HepG2 (cell line): ENCODE data around the gene NFKBIA. TPM values are rescaled to one million over a fixed set of nuclear protein-coding genes. Genes with fewer than 3 reads are reported as not detected.

Source experiments
- MATR3 ChIP-seq: sonication (generic); formaldehyde crosslinking; IDR thresholded peaks from 2 replicates; pipeline ENCODE4 v1.4.0; 2020; ENCODE audit warnings: missing genetic modification reagents
- PRDM4 ChIP-seq: sonication (generic); formaldehyde crosslinking; IDR thresholded peaks from 2 replicates; pipeline ENCODE4 v1.9.0; 2021; ENCODE audit warnings: missing genetic modification reagents, borderline replicate concordance
- RARA ChIP-seq: IDR thresholded peaks from 2 replicates; pipeline ENCODE4 v1.6.1; 2016; ENCODE audit warnings: missing genetic modification reagents, missing compliant biosample characterization
- ZNF563 ChIP-seq: sonication (generic); formaldehyde crosslinking; IDR thresholded peaks from 2 replicates; pipeline ENCODE4 v1.8.0; 2022; ENCODE audit warnings: mild to moderate bottlenecking, moderate library complexity, missing genetic modification reagents
- ZNF615 ChIP-seq: sonication (generic); formaldehyde crosslinking; IDR thresholded peaks from 2 replicates; pipeline ENCODE4 v1.5.0; 2020; ENCODE audit warnings: mild to moderate bottlenecking, missing genetic modification reagents, borderline replicate concordance
- ZSCAN30 ChIP-seq: sonication (generic); formaldehyde crosslinking; IDR thresholded peaks from 2 replicates; pipeline ENCODE4 v1.5.0; 2020; ENCODE audit warnings: mild to moderate bottlenecking, missing genetic modification reagents
- polyA plus RNA-seq, 8 experiments: library from polyadenylated mRNA; depleted of rRNA in 3 of 8; stranded (reverse) in 7 of 8; unstranded in 1 of 8; fragments of >200 nt; fragmentation: Illumina TruSeq in 4 of 8; extraction: Trizol in 4 of 8; gene quantifications; 2 replicates each; pipeline versions ENCODE4 v1.2.1 to v1.2.3, GENCODE V29; 2011 to 2016; ENCODE audit warnings: low read depth in 4 of 8, missing spikeins in 1 of 8, mixed read lengths in 1 of 8; ENCODE audit not compliant: insufficient read depth in 1 of 8
- total RNA-seq, 5 experiments: library from RNA; depleted of rRNA; stranded (reverse); fragments of >200 nt; fragmentation: Illumina TruSeq; extraction: Trizol; gene quantifications; 2 replicates each; pipeline ENCODE4 v1.2.3, GENCODE V29; 2016; ENCODE audit warnings: low read depth in 1 of 5
- TF ChIP-seq, protein P1 (sequence below): sonication (generic); formaldehyde crosslinking; IDR thresholded peaks from 2 replicates; pipeline ENCODE4 v1.8.1; 2022; ENCODE audit warnings: mild to moderate bottlenecking, missing genetic modification reagents
- TF ChIP-seq, protein P2 (sequence below): sonication (generic); formaldehyde crosslinking; IDR thresholded peaks from 2 replicates; pipeline ENCODE4 v1.4.0; 2020; ENCODE audit warnings: missing genetic modification reagents
- TF ChIP-seq, protein P3 (sequence below): sonication (generic); formaldehyde crosslinking; IDR thresholded peaks from 2 replicates; pipeline ENCODE4 v1.4.0; 2020; ENCODE audit warnings: missing genetic modification reagents, borderline replicate concordance

NFKBIA gene
- total and polyA plus RNA-seq, 2 of the 13 experiments (the other 11 are each of a cell fraction or from before 2014, with no cell fraction given), result 197 to 319 TPM

GRCh38 chr14:35400648-35401421, 3.7 kb downstream of the NFKBIA start (continued):
- TF ChIP-seq ZSCAN30 (CRISPR knock-in tag) (no peak), RARA (CRISPR knock-in tag) (peak; percentile 93), MATR3 (CRISPR knock-in tag) (no peak), ZNF615 (CRISPR knock-in tag) (no peak), ZNF563 (CRISPR knock-in tag) (no peak), PRDM4 (CRISPR knock-in tag) (no peak)
- TF ChIP-seq, protein P1, sequence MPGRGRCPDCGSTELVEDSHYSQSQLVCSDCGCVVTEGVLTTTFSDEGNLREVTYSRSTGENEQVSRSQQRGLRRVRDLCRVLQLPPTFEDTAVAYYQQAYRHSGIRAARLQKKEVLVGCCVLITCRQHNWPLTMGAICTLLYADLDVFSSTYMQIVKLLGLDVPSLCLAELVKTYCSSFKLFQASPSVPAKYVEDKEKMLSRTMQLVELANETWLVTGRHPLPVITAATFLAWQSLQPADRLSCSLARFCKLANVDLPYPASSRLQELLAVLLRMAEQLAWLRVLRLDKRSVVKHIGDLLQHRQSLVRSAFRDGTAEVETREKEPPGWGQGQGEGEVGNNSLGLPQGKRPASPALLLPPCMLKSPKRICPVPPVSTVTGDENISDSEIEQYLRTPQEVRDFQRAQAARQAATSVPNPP, result no peak
- TF ChIP-seq, protein P2, sequence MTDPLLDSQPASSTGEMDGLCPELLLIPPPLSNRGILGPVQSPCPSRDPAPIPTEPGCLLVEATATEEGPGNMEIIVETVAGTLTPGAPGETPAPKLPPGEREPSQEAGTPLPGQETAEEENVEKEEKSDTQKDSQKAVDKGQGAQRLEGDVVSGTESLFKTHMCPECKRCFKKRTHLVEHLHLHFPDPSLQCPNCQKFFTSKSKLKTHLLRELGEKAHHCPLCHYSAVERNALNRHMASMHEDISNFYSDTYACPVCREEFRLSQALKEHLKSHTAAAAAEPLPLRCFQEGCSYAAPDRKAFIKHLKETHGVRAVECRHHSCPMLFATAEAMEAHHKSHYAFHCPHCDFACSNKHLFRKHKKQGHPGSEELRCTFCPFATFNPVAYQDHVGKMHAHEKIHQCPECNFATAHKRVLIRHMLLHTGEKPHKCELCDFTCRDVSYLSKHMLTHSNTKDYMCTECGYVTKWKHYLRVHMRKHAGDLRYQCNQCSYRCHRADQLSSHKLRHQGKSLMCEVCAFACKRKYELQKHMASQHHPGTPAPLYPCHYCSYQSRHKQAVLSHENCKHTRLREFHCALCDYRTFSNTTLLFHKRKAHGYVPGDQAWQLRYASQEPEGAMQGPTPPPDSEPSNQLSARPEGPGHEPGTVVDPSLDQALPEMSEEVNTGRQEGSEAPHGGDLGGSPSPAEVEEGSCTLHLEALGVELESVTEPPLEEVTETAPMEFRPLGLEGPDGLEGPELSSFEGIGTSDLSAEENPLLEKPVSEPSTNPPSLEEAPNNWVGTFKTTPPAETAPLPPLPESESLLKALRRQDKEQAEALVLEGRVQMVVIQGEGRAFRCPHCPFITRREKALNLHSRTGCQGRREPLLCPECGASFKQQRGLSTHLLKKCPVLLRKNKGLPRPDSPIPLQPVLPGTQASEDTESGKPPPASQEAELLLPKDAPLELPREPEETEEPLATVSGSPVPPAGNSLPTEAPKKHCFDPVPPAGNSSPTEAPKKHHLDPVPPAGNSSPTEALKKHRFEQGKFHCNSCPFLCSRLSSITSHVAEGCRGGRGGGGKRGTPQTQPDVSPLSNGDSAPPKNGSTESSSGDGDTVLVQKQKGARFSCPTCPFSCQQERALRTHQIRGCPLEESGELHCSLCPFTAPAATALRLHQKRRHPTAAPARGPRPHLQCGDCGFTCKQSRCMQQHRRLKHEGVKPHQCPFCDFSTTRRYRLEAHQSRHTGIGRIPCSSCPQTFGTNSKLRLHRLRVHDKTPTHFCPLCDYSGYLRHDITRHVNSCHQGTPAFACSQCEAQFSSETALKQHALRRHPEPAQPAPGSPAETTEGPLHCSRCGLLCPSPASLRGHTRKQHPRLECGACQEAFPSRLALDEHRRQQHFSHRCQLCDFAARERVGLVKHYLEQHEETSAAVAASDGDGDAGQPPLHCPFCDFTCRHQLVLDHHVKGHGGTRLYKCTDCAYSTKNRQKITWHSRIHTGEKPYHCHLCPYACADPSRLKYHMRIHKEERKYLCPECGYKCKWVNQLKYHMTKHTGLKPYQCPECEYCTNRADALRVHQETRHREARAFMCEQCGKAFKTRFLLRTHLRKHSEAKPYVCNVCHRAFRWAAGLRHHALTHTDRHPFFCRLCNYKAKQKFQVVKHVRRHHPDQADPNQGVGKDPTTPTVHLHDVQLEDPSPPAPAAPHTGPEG, result no peak
- TF ChIP-seq, protein P3, sequence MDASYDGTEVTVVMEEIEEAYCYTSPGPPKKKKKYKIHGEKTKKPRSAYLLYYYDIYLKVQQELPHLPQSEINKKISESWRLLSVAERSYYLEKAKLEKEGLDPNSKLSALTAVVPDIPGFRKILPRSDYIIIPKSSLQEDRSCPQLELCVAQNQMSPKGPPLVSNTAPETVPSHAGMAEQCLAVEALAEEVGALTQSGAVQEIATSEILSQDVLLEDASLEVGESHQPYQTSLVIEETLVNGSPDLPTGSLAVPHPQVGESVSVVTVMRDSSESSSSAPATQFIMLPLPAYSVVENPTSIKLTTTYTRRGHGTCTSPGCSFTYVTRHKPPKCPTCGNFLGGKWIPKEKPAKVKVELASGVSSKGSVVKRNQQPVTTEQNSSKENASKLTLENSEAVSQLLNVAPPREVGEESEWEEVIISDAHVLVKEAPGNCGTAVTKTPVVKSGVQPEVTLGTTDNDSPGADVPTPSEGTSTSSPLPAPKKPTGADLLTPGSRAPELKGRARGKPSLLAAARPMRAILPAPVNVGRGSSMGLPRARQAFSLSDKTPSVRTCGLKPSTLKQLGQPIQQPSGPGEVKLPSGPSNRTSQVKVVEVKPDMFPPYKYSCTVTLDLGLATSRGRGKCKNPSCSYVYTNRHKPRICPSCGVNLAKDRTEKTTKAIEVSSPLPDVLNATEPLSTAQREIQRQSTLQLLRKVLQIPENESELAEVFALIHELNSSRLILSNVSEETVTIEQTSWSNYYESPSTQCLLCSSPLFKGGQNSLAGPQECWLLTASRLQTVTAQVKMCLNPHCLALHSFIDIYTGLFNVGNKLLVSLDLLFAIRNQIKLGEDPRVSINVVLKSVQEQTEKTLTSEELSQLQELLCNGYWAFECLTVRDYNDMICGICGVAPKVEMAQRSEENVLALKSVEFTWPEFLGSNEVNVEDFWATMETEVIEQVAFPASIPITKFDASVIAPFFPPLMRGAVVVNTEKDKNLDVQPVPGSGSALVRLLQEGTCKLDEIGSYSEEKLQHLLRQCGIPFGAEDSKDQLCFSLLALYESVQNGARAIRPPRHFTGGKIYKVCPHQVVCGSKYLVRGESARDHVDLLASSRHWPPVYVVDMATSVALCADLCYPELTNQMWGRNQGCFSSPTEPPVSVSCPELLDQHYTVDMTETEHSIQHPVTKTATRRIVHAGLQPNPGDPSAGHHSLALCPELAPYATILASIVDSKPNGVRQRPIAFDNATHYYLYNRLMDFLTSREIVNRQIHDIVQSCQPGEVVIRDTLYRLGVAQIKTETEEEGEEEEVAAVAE (CRISPR knock-in tag), result peak; percentile 59; the same call in 1 of the 2 replicates
